Muscle layer of colon (tissue), 2 donors: ENCODE measurements around the gene ZNF14.

Experiments used
- H3K27ac ChIP-seq: one replicate; pipeline ENCODE4 v1.7.0; 2013; ENCODE audit warnings: low read depth, mild to moderate bottlenecking, low read length, moderate library complexity
- H3K27me3 ChIP-seq, 2 donors: one replicate each; pipeline ENCODE4 v1.7.0; 2013; ENCODE audit warnings: low read length in 2 of 2, mild to moderate bottlenecking in 2 of 2; ENCODE audit not compliant: insufficient read depth in 2 of 2, control insufficient read depth in 1 of 2
- H3K36me3 ChIP-seq: one replicate; pipeline ENCODE4 v1.7.0; 2013; ENCODE audit warnings: mild to moderate bottlenecking, low read length; ENCODE audit not compliant: insufficient read depth
- H3K4me1 ChIP-seq: one replicate; pipeline ENCODE4 v1.7.0; 2013; ENCODE audit warnings: mild to moderate bottlenecking, low read length; ENCODE audit not compliant: insufficient read depth
- H3K4me3 ChIP-seq, 2 donors: one replicate each; pipeline ENCODE4 v1.7.0; 2013; ENCODE audit warnings: low read length in 2 of 2, low read depth in 1 of 2, mild to moderate bottlenecking in 1 of 2, moderate library complexity in 1 of 2
- H3K9ac ChIP-seq: one replicate; pipeline ENCODE4 v1.7.0; 2013; ENCODE audit warnings: low read length
- H3K9me3 ChIP-seq: one replicate; pipeline ENCODE4 v1.7.0; 2013; ENCODE audit warnings: mild to moderate bottlenecking, low read length
- donor health status: abdominal sarcoma.
- donor health status: Adenocarcinoma of cecum.

ZNF14 gene

GRCh38 chr19:19751846-19752245, 18.9 kb upstream of the ZNF14 start:
- Histone ChIP-seq H3K27me3 (no peaks in the 10 kb centered on the region), H3K9me3 (no peaks in the 10 kb centered on the region), H3K4me1 (no peaks in the 10 kb centered on the region), H3K4me3 (no peak overlapping the region), H3K27ac (no peak overlapping the region), H3K9ac (no peak overlapping the region), H3K36me3 (no peaks in the 10 kb centered on the region)

GRCh38 chr19:19750842-19751790, 18.2 kb upstream of the ZNF14 start:
- Histone ChIP-seq H3K27me3 (no peaks in the 10 kb centered on the region), H3K36me3 (no peaks in the 10 kb centered on the region), H3K4me3 (no peak overlapping the region), H3K27ac (no peak overlapping the region), H3K9ac (no peak overlapping the region), H3K4me1 (no peaks in the 10 kb centered on the region), H3K9me3 (no peaks in the 10 kb centered on the region)

GRCh38 chr19:19749908-19750841, 17.3 kb upstream of the ZNF14 start:
- no peaks in the 10 kb centered on the region for H3K4me1 ChIP-seq
- no peak overlapping the region for H3K27ac ChIP-seq
- H3K36me3 ChIP-seq, result no peaks in the 10 kb centered on the region
- no peaks in the 10 kb centered on the region for H3K9me3 ChIP-seq
- H3K9ac ChIP-seq, result no peak overlapping the region
- no peaks in the 10 kb centered on the region for H3K27me3 ChIP-seq
- H3K4me3 ChIP-seq, result no peak overlapping the region

- Histone ChIP-seq H3K36me3 (no peaks in the 10 kb centered on the region), H3K9ac (no peak overlapping the region), H3K27ac (no peak overlapping the region), H3K27me3 (no peaks in the 10 kb centered on the region), H3K9me3 (no peaks in the 10 kb centered on the region), H3K4me3 (no peak overlapping the region), H3K4me1 (no peaks in the 10 kb centered on the region)
Observed at GRCh38 chr19:19749117-19749907, 16.4 kb upstream of the ZNF14 start.

- Histone ChIP-seq H3K27ac (no peak overlapping the region), H3K9me3 (no peaks in the 10 kb centered on the region), H3K36me3 (no peaks in the 10 kb centered on the region), H3K9ac (no peak overlapping the region), H3K27me3 (no peaks in the 10 kb centered on the region), H3K4me3 (no peak overlapping the region), H3K4me1 (no peaks in the 10 kb centered on the region)
Observed at GRCh38 chr19:19748249-19748938, 15.5 kb upstream of the ZNF14 start.

- Histone ChIP-seq H3K27ac (no peak overlapping the region), H3K36me3 (no peaks in the 10 kb centered on the region), H3K9me3 (no peaks in the 10 kb centered on the region), H3K4me3 (no peak overlapping the region), H3K4me1 (no peaks in the 10 kb centered on the region), H3K27me3 (no peaks in the 10 kb centered on the region), H3K9ac (no peak overlapping the region)
Observed at GRCh38 chr19:19747357-19748220, 14.7 kb upstream of the ZNF14 start.

GRCh38 chr19:19746286-19747213, 13.6 kb upstream of the ZNF14 start:
- Histone ChIP-seq H3K9ac (no peak overlapping the region), H3K27me3 (no peaks in the 10 kb centered on the region), H3K36me3 (no peaks in the 10 kb centered on the region), H3K4me1 (no peaks in the 10 kb centered on the region), H3K27ac (no peak overlapping the region), H3K9me3 (no peaks in the 10 kb centered on the region), H3K4me3 (no peak overlapping the region)

GRCh38 chr19:19745496-19746285, 12.8 kb upstream of the ZNF14 start:
- H3K27me3 ChIP-seq, result no peaks in the 10 kb centered on the region
- no peaks in the 10 kb centered on the region for H3K4me1 ChIP-seq
- no peak overlapping the region for H3K27ac ChIP-seq
- no peak overlapping the region for H3K9ac ChIP-seq
- no peaks in the 10 kb centered on the region for H3K9me3 ChIP-seq
- no peak overlapping the region for H3K4me3 ChIP-seq
- H3K36me3 ChIP-seq, result no peaks in the 10 kb centered on the region

GRCh38 chr19:19744641-19745040, 11.7 kb upstream of the ZNF14 start:
- H3K4me1 ChIP-seq, result no peaks in the 10 kb centered on the region
- no peak overlapping the region for H3K27ac ChIP-seq
- no peak overlapping the region for H3K4me3 ChIP-seq
- H3K9me3 ChIP-seq, result no peaks in the 10 kb centered on the region
- H3K9ac ChIP-seq, result no peak overlapping the region
- H3K36me3 ChIP-seq, result no peaks in the 10 kb centered on the region
- no peaks in the 10 kb centered on the region for H3K27me3 ChIP-seq
